WTC11 (cell line): ENCODE data around the gene EMD. TPM values are rescaled to one million over a fixed set of nuclear protein-coding genes. Genes with fewer than 3 reads are reported as not detected.

ENCODE experiments used
- ATAC-seq: fragments of 200-7000 bp; cut with Tn5 transposase; 2 replicates; pipeline ENCODE4 v1.10.0; 2021; ENCODE audit warnings: mild to moderate bottlenecking, moderate library complexity
- CTCF ChIA-PET: fragments of 300-600 bp; sonication (Branson Sonifier 250); formaldehyde crosslinking; loops from one replicate; lab custom pipeline; 2021; ENCODE audit warnings: antibody characterized with exemption; lab: Charles Lee
- POLR2A ChIA-PET: fragments of 350-600 bp; sonication (Branson Sonifier 250); formaldehyde crosslinking; loops from one replicate; lab custom pipeline; 2021; ENCODE audit warnings: antibody characterized with exemption; lab: Charles Lee
- DNase-seq: peaks from one replicate; pipeline ENCODE4 v3.0.0; 2021; ENCODE audit warnings: low spot score
- H3K27ac Mint-ChIP-seq: 2 replicates; pipeline ENCODE4 v1.8.0; 2021; ENCODE audit warnings: mixed read lengths
- H3K27me3 Mint-ChIP-seq: 2 replicates; pipeline ENCODE4 v1.8.0; 2021; ENCODE audit warnings: low read depth, mild to moderate bottlenecking, moderate library complexity, mixed read lengths
- H3K36me3 Mint-ChIP-seq: 2 replicates; pipeline ENCODE4 v1.8.0; 2021; ENCODE audit warnings: mixed read lengths
- H3K4me1 Mint-ChIP-seq: 2 replicates; pipeline ENCODE4 v1.8.0; 2022; ENCODE audit warnings: mixed read lengths
- H3K4me3 Mint-ChIP-seq: 2 replicates; pipeline ENCODE4 v1.8.0; 2021; ENCODE audit warnings: mild to moderate bottlenecking, moderate library complexity, mixed read lengths
- H3K9me3 Mint-ChIP-seq: 2 replicates; pipeline ENCODE4 v1.8.0; 2021; ENCODE audit warnings: mixed read lengths
- AFF4 ChIP-seq: sonication (generic); formaldehyde crosslinking; IDR thresholded peaks from 2 replicates; pipeline ENCODE4 v1.8.1; 2023; ENCODE audit warnings: mild to moderate bottlenecking, missing genetic modification reagents, borderline replicate concordance
- ELF4 ChIP-seq: sonication (generic); formaldehyde crosslinking; IDR thresholded peaks from 2 replicates; pipeline ENCODE4 v1.8.1; 2022; ENCODE audit warnings: low read depth, mild to moderate bottlenecking, moderate library complexity, missing genetic modification reagents
- GTF2I ChIP-seq: fragments of 250-450 bp; sonication (Bioruptor Pico); conservative IDR thresholded peaks from 2 replicates; pipeline ENCODE4 v1.4.0; 2021; ENCODE audit warnings: mild to moderate bottlenecking
- HMGXB4 ChIP-seq: sonication (generic); formaldehyde crosslinking; IDR thresholded peaks from 2 replicates; pipeline ENCODE4 v1.8.1; 2023; ENCODE audit warnings: mild to moderate bottlenecking, moderate library complexity, missing genetic modification reagents
- IRF1 ChIP-seq: sonication (generic); formaldehyde crosslinking; IDR thresholded peaks from 2 replicates; pipeline ENCODE4 v1.8.0; 2023; ENCODE audit warnings: missing genetic modification reagents
- MAX ChIP-seq: sonication (generic); formaldehyde crosslinking; IDR thresholded peaks from 2 replicates; pipeline ENCODE4 v1.8.0; 2022; ENCODE audit warnings: mild to moderate bottlenecking, missing genetic modification reagents
- MYBL2 ChIP-seq: sonication (generic); formaldehyde crosslinking; IDR thresholded peaks from 2 replicates; pipeline ENCODE4 v1.8.1; 2023; ENCODE audit warnings: mild to moderate bottlenecking, moderate library complexity, missing genetic modification reagents
- PRRX2 ChIP-seq: fragments of 250-450 bp; sonication (Bioruptor Pico); IDR thresholded peaks from 2 replicates; pipeline ENCODE4 v1.8.0; 2021; ENCODE audit warnings: mild to moderate bottlenecking
- RORB ChIP-seq: fragments of 250-450 bp; sonication (Bioruptor Pico); IDR thresholded peaks from 2 replicates; pipeline ENCODE4 v1.9.0; 2021; ENCODE audit warnings: mild to moderate bottlenecking
- TEAD4 ChIP-seq: sonication (generic); formaldehyde crosslinking; IDR thresholded peaks from 2 replicates; pipeline ENCODE4 v1.8.0; 2022; ENCODE audit warnings: mild to moderate bottlenecking, missing genetic modification reagents
- ZMAT4 ChIP-seq: fragments of 250-450 bp; sonication (Bioruptor Pico); IDR thresholded peaks from 2 replicates; pipeline ENCODE4 v1.9.0; 2021; ENCODE audit warnings: mild to moderate bottlenecking
- ZNF138 ChIP-seq: sonication (generic); formaldehyde crosslinking; conservative IDR thresholded peaks from 2 replicates; pipeline ENCODE4 v1.8.1; 2022; ENCODE audit warnings: mild to moderate bottlenecking, moderate library complexity, missing genetic modification reagents
- ZNF532 ChIP-seq: fragments of 250-450 bp; sonication (Bioruptor Pico); IDR thresholded peaks from 2 replicates; pipeline ENCODE4 v1.9.0; 2021; ENCODE audit warnings: mild to moderate bottlenecking, borderline replicate concordance
- ZNF671 ChIP-seq: fragments of 250-450 bp; sonication (Bioruptor Pico); IDR thresholded peaks from 2 replicates; pipeline ENCODE4 v1.8.0; 2021; ENCODE audit warnings: mild to moderate bottlenecking
- total RNA-seq: library from RNA; stranded (reverse); gene quantifications from 3 replicates; pipeline ENCODE4 v1.2.3, GENCODE V29; 2021

Gene EMD
- total RNA-seq, 1 experiment from 2014 or later, result 78.3 TPM

GRCh38 chrX:154359362-154360154, 19.5 kb upstream of the EMD start:
- no peak overlapping the region for H3K27ac Mint-ChIP-seq
- no peaks in the 10 kb centered on the region for H3K9me3 Mint-ChIP-seq
- POLR2A ChIA-PET, result no interaction called here
- CTCF ChIA-PET, result no interaction called here
- no peaks in the 10 kb centered on the region for H3K27me3 Mint-ChIP-seq
- no peaks in the 10 kb centered on the region for H3K4me1 Mint-ChIP-seq
- H3K36me3 Mint-ChIP-seq, result peaks cover 44% of the 10 kb centered on the region
- ATAC-seq (no peak), DNase-seq (no peak)
- H3K4me3 Mint-ChIP-seq, result no peak overlapping the region
- TF ChIP-seq TEAD4 (CRISPR knock-in tag) (no peak), PRRX2 (no peak), ZMAT4 (CRISPR knock-in tag) (no peak), ZNF138 (CRISPR knock-in tag) (no peak), ZNF671 (CRISPR knock-in tag) (no peak), RORB (CRISPR knock-in tag) (no peak), GTF2I (CRISPR knock-in tag) (no peak), ZNF532 (CRISPR knock-in tag) (no peak), MYBL2 (CRISPR knock-in tag) (no peak), AFF4 (no peak), HMGXB4 (CRISPR knock-in tag) (no peak), IRF1 (CRISPR knock-in tag) (no peak), ELF4 (no peak), MAX (CRISPR knock-in tag) (no peak)
